Ovary (tissue), 3 donors: Measurements from ENCODE around the gene ESM1.

Source experiments
- CTCF ChIP-seq, 3 donors: fragments of 450-650 bp in 2 of 3; fragments of 200-600 bp in 1 of 3; IDR thresholded peaks; one replicate each; pipeline versions ENCODE4 v1.5.1 to v1.8.0; 2016 to 2022; ENCODE audit warnings: antibody characterized with exemption in 3 of 3, mild to moderate bottlenecking in 1 of 3
- POLR2A ChIP-seq: fragments of 450-650 bp; IDR thresholded peaks from one replicate; pipeline ENCODE4 v1.6.1; 2017; ENCODE audit warnings: antibody characterized with exemption, mild to moderate bottlenecking, moderate library complexity
- donor health status: DM: no; HTN: no; CAD: no.

GRCh38 chr5:54936201-54936600, 49.2 kb downstream of the ESM1 start:
- TF ChIP-seq CTCF (IDR thresholded peaks at IDR 0.05): no peak
- no peak for TF ChIP-seq POLR2A
